HEK293T (cell line): Measurements from ENCODE around the gene ALG12.

Source experiments
- CTCF ChIA-PET: fragments of 350-600 bp; formaldehyde crosslinking; extraction: SDS; loops from one replicate; lab custom pipeline; 2021; ENCODE audit warnings: antibody characterized with exemption, inconsistent platforms; lab: Yijun Ruan, JAX
- POLR2A ChIA-PET: fragments of 350-600 bp; formaldehyde crosslinking; extraction: SDS; loops from one replicate; lab custom pipeline; 2020; ENCODE audit warnings: antibody characterized with exemption, inconsistent platforms; lab: Yijun Ruan, JAX
- DNase-seq: peaks from one replicate; pipeline ENCODE4 v3.0.0; 2012; ENCODE audit warnings: mixed read lengths; ENCODE audit errors: extremely low spot score
- ARNT ChIP-seq: fragments of 450-650 bp; IDR thresholded peaks from 2 replicates; pipeline ENCODE4 v1.6.1; 2017; ENCODE audit warnings: mild to moderate bottlenecking
- BHLHE40 ChIP-seq: fragments of 450-650 bp; IDR thresholded peaks from 2 replicates; pipeline ENCODE4 v1.6.1; 2016; ENCODE audit warnings: mild to moderate bottlenecking, moderate library complexity, borderline replicate concordance
- CTBP1 ChIP-seq: fragments of 450-650 bp; IDR thresholded peaks from 2 replicates; pipeline ENCODE4 v1.6.1; 2016; ENCODE audit warnings: borderline replicate concordance
- ELF4 ChIP-seq: fragments of 450-650 bp; IDR thresholded peaks from 2 replicates; pipeline ENCODE4 v1.6.1; 2017; ENCODE audit warnings: antibody characterized with exemption
- FOXA1 ChIP-seq: fragments of 450-650 bp; IDR thresholded peaks from 2 replicates; pipeline ENCODE4 v1.6.1; 2016; ENCODE audit warnings: mild to moderate bottlenecking
- FOXK2 ChIP-seq: fragments of 450-650 bp; IDR thresholded peaks from 2 replicates; pipeline ENCODE4 v1.6.1; 2016; ENCODE audit warnings: mild to moderate bottlenecking
- FOXM1 ChIP-seq: fragments of 450-650 bp; IDR thresholded peaks from 2 replicates; pipeline ENCODE4 v1.6.1; 2017; ENCODE audit warnings: mild to moderate bottlenecking, borderline replicate concordance
- HDGF ChIP-seq: fragments of 450-650 bp; IDR thresholded peaks from 2 replicates; pipeline ENCODE4 v1.6.1; 2017; ENCODE audit warnings: antibody characterized with exemption, borderline replicate concordance
- L3MBTL2 ChIP-seq: fragments of 450-650 bp; conservative IDR thresholded peaks from 2 replicates; pipeline ENCODE4 v1.6.1; 2016; ENCODE audit warnings: mild to moderate bottlenecking
- LEF1 ChIP-seq: fragments of 450-650 bp; IDR thresholded peaks from 2 replicates; pipeline ENCODE4 v1.6.1; 2017; ENCODE audit warnings: mild to moderate bottlenecking, borderline replicate concordance
- NFRKB ChIP-seq: fragments of 450-650 bp; IDR thresholded peaks from 2 replicates; pipeline ENCODE4 v1.6.1; 2016; ENCODE audit warnings: mild to moderate bottlenecking, moderate library complexity
- PKNOX1 ChIP-seq: fragments of 450-650 bp; IDR thresholded peaks from 2 replicates; pipeline ENCODE4 v1.6.1; 2016
- SP1 ChIP-seq: fragments of 450-650 bp; IDR thresholded peaks from 2 replicates; pipeline ENCODE4 v1.6.1; 2017
- SUZ12 ChIP-seq: fragments of 450-650 bp; IDR thresholded peaks from 2 replicates; pipeline ENCODE4 v1.6.1; 2016; ENCODE audit warnings: mild to moderate bottlenecking
- TARDBP ChIP-seq: fragments of 450-650 bp; IDR thresholded peaks from 2 replicates; pipeline ENCODE4 v1.6.1; 2016
- ZNF384 ChIP-seq: fragments of 450-650 bp; IDR thresholded peaks from 2 replicates; pipeline ENCODE4 v1.6.1; 2016

Gene ALG12

GRCh38 chr22:49909476-49910205 lies 8.6 kb downstream of the ALG12 start:
- CTCF ChIA-PET = no interaction called here
- no peak for TF ChIP-seq FOXK2
- TF ChIP-seq TARDBP = no peak
- TF ChIP-seq FOXA1 = no peak
- no peak for TF ChIP-seq BHLHE40
- no peak for TF ChIP-seq FOXM1
- TF ChIP-seq PKNOX1 = no peak
- TF ChIP-seq HDGF = no peak
- TF ChIP-seq L3MBTL2 = no peak
- TF ChIP-seq SUZ12 = no peak
- TF ChIP-seq ZNF384 = no peak
- no peak for TF ChIP-seq LEF1
- no peak for TF ChIP-seq CTBP1
- TF ChIP-seq SP1 = no peak
- TF ChIP-seq NFRKB = no peak
- TF ChIP-seq ARNT = no peak
- POLR2A ChIA-PET = no interaction called here
- no peak for DNase-seq

- TF ChIP-seq ARNT = no peak
- TF ChIP-seq TARDBP = no peak
- TF ChIP-seq ELF4 = no peak
- TF ChIP-seq FOXM1 = no peak
- no peak for TF ChIP-seq PKNOX1
- no peak for TF ChIP-seq L3MBTL2
- TF ChIP-seq BHLHE40 = no peak
- no peak for TF ChIP-seq FOXA1
- TF ChIP-seq HDGF = no peak
- TF ChIP-seq SUZ12 = no peak
- no peak for TF ChIP-seq SP1
- no peak for TF ChIP-seq ZNF384
- no peak for TF ChIP-seq LEF1
- no peak for TF ChIP-seq CTBP1
- TF ChIP-seq NFRKB = no peak
- no peak for TF ChIP-seq FOXK2
- no peak for DNase-seq
- ChIA-PET POLR2A (no interaction called here), CTCF (no interaction called here)
Observed at GRCh38 chr22:49907807-49908206, 10.4 kb downstream of the ALG12 start.

DNA sequence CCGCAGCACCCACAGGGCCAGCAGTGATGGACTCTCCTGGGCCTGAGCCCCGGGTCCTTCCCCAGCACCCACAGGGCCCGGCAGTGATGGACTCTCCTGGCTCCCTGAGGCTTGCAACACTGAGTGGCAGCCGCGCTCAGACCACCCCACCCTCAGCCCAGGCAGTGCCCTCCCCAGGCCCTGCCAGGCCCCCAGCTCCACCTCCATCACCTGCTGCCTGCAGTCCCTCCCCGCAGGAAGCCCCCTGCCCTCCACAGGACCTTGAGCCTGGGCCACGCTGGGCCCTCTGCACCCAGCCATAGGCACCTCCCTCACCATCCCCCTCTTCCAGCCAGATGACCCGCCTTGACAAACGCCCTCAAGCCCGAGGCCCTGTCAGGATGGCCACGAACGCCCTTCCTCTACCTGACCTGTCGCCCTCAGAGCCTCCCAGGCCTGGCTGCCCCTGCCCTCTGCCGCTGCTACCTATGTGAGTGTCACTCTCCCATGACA lies 11.4 kb downstream of the ALG12 start:
- ChIA-PET POLR2A (no interaction called here), CTCF (no interaction called here)
- no peak for DNase-seq
- TF ChIP-seq SUZ12 = no peak
- no peak for TF ChIP-seq NFRKB

DNA sequence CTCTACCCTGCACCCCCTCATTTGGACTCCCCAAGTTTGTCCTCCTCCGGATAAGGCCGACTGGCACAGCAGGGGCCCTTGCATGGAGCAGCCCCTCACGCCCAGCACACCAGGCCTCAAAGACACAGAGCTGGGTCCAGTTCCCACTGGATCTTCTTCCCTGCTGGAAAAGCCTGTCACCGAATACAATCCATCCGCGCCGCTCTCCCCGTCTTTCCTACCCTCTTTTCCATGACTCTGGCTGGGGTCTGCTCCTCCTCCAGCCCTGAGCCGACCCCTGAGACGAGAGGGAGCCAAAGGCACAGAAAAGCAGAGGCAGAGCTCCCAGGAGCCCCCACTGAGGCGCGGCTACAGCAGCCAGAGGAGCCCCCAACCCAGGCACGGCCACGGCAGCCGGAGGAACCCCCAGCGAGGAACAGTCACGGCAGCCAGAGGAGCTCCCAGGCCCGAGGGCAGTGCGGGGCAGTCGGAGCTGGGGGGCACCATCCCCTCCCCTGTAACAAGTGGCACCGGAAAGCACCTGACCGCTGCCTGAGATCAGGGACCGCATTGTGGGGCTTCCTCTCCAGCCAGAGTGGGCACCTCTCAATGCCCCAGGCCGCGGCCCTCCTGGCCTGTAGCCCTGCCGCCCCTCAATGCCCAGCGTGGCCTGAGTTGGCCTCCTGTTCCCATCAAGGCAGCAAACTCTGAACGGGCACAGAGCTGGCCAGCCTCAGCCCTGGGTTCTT lies 12.0 kb downstream of the ALG12 start:
- no peak for DNase-seq
- CTCF ChIA-PET = no interaction called here
- POLR2A ChIA-PET = no interaction called here
- TF ChIP-seq LEF1 (no peak), FOXA1 (no peak), SP1 (no peak), L3MBTL2 (no peak), FOXK2 (no peak), NFRKB (no peak)

GRCh38 chr22:49905465-49905864 lies 12.8 kb downstream of the ALG12 start:
- no peak for TF ChIP-seq ZNF384
- no peak for TF ChIP-seq FOXM1
- TF ChIP-seq CTBP1 = no peak
- no peak for TF ChIP-seq BHLHE40
- TF ChIP-seq FOXK2 = no peak
- no peak for TF ChIP-seq HDGF
- no peak for TF ChIP-seq ARNT
- TF ChIP-seq SP1 = no peak
- no peak for TF ChIP-seq FOXA1
- no peak for TF ChIP-seq LEF1
- no peak for TF ChIP-seq SUZ12
- TF ChIP-seq NFRKB = no peak
- TF ChIP-seq PKNOX1 = no peak
- TF ChIP-seq L3MBTL2 = no peak
- TF ChIP-seq ELF4 = no peak
- TF ChIP-seq TARDBP = no peak
- ChIA-PET POLR2A (no interaction called here), CTCF (no interaction called here)
- no peak for DNase-seq

GRCh38 chr22:49904040-49904369 lies 14.2 kb downstream of the ALG12 start:
- POLR2A ChIA-PET = no interaction called here
- CTCF ChIA-PET = no interaction called here
- TF ChIP-seq ARNT = no peak
- TF ChIP-seq CTBP1 = no peak
- no peak for TF ChIP-seq BHLHE40
- no peak for TF ChIP-seq ELF4
- TF ChIP-seq L3MBTL2 = no peak
- TF ChIP-seq HDGF = no peak
- no peak for TF ChIP-seq NFRKB
- no peak for TF ChIP-seq ZNF384
- TF ChIP-seq SUZ12 = no peak
- no peak for TF ChIP-seq FOXA1
- no peak for TF ChIP-seq PKNOX1
- no peak for TF ChIP-seq TARDBP
- TF ChIP-seq FOXK2 = no peak
- no peak for TF ChIP-seq SP1
- no peak for TF ChIP-seq LEF1
- TF ChIP-seq FOXM1 = no peak
- DNase-seq = no peak
